ENCODE data around the gene SLC6A4.
"Not testable (repeated sequence)": the region's sequence is repeated elsewhere in the genome, so short reads cannot be mapped to it uniquely, and the experiment has no call there.

Gene SLC6A4

DNA sequence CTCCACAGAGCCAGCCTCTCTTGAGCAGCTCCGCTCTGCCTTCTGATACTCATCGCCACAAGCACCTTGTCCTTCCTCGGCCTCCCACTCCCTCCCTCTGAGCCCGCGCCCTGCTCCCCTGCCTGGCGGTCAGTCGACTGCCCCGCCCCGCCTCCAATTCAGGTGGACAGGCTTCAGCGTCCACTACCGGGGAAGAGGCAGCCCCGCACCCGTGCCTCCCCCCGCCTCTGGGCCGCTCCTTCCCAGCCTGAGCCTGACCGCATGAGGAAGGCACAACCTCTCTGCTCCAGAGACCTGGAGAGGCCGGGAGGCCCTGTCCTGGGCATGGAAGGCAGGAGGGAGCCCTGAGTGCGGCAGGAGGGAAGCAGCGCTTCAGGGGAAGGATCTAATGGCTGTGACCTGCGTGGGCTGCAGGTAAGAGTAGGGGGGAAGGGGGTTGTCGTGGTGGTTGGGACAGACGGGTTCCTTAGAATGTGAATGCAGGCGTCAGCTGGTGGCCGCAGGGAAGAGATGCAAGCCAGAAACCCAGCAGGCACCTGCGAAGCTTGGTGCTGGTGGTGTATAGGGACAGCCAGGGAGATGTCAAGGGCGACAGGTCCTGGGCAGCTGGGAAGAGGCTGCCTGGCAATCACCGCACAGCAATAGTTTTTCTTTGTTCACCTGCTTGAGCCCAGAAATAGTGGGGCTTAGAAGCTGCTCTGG, 3.0 kb upstream of the SLC6A4 start:
- DNase-seq: no peak

DNA sequence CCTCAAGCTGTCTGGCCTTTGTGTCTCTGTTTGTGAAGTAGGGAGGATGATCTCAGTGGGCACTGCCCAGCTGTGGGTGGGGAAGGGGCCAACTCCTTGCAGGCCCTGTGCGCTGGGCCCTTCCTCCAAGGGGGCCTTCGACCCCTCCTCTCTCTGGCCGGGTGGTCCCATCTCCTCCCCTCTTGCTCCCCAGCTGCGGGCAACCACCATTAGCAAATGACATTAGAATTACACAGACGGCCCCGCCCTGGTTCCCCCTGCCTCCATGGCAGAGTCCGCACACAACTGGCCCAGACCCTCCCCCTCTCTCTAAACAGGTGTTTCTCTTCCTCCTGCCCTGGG, 2.5 kb upstream of the SLC6A4 start:
- no peak for DNase-seq

DNA sequence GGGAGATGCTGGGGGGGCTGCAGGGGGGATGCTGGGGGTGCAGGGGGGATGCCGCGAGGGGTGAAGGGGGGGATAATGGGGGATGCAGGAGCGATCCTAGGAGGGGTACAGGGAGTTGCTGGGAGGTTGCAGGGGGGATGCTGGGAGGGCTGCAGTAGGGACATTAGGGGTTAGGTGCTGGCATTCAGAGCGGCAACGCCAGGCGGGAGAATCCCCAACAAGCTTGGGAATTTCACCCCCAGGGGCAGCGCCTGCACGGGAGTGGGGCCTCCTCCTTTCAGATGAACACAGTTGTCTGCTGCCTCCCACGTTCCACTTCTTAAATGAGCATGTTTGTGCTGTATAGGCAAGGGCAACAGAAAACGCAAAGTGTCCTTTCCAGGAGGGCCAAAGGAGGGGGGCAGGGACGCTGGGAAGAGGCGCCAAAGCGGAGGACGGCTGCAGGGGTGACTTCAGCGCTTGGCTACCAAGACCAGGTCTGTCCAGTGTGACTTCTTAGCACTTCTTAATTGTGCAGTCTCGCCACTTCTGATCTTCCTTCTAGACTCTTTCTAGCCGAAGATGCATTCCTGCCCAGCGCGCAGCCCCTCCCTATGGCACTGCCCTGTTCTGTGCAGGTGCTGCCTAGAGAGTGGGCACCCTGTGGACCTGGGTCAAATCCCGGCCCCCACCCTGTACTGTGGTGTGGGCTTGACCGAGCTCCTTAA, 2.0 kb upstream of the SLC6A4 start:
- DNase-seq: no peak

DNA sequence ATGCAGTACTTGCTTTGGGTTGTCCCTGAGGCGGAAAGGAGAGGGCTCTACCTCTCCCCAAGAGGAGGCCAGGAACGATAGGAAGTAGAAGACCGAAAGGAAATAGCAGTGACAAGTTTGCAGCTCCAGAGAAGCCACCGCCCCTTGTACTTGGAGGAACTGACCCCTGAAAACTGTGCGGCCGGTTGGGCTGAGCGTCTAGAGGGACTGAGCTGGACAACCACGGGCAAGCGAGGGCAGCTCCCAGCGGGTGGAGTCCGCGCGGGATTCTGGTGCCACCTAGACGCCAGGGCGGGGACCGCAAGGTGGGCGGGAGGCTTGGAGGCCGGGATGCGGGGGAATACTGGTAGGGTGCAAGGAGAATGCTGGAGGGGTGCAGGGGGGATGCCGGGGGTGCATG, 1.3 kb upstream of the SLC6A4 start:
- no peak for DNase-seq

DNA sequence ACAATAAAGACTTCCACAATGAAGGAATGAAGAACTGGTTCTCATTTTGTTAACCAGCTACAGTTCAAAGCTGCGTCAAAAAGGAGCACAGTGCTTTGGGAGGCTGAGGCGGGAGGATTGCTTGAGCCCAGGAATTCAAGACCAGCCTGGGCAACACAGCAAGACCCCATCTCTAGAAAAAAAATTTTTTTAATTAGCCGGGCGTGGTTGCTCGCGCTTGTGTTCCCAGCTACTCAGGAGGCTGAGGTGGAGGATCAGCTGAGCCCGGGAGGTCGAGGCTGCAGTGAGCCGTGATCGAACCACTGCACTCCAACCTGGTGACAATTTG, 764 bp upstream of the SLC6A4 start:
- no peak for DNase-seq

DNA sequence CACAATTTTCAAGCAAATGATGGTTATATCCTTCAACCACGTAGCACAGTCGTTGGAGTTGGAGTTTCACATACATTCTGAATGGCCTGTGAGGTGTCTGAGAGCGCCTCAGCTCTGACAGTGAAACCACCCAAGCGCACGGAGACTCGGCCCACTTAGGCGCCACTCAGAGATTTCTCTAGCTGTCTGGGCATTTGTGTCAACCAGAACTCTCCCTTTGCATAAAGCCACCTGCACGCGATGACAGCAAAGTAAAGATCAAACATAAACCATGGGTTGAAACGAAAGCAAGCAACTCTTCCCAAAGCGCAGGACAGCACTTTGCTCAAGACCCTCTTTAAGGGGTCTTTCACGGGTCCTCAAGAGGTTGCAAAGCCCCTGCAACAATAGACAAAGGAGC, 533 bp downstream of the SLC6A4 start:
- DNase-seq: no peak

DNA sequence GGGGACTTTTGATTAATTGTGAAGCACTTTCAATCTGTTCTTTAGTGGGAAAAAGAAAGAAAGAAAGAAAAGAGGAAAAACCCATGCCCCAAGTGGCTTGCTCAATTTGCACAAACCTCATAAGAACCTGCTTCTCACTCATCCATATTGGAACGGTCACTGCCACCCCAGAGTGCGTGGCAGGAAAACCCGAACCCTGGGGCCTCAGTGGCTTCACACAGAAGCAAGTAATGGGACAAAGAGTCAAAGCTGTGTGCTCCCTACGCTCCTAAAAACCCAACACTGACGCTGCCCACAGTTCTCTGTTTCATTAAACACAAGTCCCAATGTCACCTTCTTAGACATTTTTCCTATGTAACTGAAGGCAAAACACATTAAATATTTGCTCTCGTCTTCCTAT, 1.2 kb downstream of the SLC6A4 start:
- DNase-seq: no peak

DNA sequence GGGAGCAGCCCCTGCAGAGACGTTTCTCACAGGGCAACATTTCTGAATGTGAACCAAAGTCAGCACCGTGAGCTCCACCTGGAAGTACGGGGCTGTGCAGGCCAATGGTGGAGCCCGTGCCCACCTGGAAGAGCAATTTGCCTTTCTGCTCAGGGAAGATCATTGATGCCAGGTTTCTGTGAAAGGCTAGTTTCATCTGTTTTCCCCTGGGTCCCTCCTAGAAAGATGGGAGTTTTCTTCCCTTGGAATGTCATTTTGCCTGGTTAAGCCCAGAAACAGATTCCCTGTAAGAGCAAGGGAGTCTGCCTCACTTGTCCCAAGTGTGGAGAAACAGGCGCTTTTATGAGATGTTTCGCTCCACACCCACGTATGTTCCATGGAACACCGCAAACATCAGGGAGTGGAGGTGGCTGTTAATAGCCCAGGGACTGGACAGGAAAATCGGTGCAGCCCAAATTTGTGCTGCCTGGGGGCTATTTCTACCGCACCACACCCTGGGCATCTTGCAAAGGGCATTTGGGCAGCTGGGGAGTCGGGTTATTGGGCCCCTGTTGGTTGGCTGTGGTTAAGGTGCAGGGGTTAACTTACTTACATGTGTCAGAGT, 2.6 kb downstream of the SLC6A4 start:
- DNase-seq: no peak

DNA sequence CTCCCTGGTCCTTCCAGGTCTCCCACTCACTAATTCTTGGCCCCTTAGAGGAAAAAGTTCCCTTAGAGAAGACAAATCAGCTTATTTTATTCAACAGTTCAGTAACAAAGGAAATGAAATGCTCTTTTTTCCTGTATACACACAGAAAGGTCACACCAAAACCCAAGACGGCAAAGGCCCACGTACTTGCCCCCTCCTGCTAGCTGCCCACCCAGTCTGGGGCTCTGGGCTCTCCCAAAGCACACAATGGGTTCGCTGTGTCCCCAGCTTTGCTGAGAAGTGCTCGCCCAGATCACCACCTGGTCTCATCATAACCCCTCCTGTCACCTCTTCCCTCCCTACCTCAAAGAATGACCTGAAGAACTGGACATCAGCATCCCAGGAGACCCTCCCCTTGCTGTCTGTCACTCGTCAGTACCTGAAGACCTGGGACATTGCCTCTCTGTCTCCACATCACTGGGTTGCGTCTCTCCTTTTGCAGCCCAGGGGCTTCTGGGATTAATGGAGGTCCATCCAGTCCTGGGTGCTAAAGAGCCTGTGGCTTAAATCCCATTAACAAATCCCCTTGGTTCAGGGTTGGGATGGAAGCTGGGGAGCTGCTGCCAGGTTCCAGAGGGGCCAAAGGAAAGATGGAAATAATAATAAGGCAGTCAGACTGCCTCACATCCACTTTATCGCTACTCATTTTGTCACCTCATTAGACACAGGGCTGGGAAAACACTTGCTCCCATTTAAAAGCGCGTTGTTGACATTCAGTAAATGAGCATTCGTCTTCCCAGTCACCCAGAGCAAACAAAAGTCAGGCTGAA, 3.3 kb downstream of the SLC6A4 start:
- DNase-seq: no peak

DNA sequence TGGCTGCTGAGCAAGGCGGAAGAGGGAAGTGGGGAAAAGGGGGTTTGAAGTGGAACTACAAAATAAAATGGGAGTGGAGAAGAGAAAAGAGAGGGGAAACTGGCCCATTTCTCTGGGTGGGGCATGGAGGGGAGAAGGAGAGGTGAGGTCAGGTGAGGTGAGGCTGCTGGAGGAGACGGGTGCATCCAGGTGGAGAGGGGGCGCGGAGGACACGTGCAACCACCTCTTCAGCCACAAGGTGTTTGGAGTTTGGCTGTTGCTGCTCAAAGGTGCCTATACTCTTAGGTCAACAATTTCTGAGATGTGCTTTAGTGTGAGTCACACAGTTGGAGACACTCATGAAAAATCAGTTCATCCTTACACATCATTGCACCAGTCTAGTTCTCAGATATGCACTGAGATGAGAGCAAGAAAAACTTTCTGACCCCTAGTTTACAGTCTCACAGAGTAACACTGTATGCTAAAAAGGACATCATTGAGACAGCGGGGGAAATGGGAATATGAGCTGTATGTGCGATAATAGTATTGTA, 4.8 kb downstream of the SLC6A4 start:
- no peak for DNase-seq

DNA sequence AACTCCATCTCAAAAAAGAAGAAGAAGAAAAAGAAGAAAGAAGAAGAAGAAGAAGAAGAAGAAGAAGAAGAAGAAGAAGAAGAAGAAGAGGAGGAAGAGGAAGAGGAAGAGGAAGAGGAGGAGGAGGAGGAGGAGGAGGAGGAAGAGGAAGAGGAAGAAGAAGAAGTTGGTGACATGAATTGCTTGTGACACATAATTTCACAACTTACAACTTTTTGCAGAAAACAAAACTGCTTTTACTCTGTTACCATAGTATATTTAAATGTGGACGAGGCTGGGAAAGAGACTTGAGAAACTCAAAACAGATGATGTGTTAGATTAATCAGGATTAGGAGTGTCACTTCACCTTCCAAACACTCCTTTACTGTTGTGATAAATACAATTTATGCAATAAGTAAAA, 5.5 kb downstream of the SLC6A4 start:
- DNase-seq: not testable (repeated sequence)

DNA sequence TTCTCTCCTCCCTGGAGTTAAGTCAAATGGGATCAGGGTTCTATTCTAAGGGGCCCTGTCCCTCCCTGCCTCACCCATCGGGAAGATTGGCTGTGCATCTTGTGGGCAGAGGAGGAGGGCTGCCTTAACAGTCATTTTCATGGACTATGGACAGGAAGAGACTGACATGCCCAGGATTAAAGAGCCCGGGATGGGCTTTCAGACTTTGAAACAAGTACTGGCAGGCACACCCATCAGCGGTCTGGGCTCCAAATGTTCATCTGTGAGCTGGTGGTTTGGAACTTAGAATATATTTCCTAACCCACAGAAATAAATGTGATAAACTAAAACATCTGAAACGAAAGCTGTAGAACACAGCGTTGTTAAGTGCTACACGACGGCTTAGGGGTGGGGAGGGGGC, 6.5 kb downstream of the SLC6A4 start:
- DNase-seq: no peak

DNA sequence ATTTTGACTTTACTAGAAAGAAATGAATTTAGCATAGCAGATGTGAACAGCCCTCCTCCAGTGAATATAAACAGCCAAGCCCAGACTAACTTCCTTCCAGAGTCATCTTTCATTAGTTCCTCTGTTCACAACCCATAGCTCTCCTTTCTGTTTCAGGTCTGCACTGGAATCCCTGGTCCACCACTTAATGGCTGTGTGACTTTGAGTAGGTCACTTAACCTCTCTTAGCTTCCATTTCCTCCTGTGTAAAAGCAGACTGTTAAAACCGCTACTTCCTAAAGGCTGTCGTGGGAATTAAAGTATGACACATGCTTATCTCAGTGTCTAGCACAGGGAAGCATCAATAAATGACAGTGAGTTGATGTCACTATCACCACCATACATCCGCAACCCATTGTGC, 7.5 kb downstream of the SLC6A4 start:
- no peak for DNase-seq

DNA sequence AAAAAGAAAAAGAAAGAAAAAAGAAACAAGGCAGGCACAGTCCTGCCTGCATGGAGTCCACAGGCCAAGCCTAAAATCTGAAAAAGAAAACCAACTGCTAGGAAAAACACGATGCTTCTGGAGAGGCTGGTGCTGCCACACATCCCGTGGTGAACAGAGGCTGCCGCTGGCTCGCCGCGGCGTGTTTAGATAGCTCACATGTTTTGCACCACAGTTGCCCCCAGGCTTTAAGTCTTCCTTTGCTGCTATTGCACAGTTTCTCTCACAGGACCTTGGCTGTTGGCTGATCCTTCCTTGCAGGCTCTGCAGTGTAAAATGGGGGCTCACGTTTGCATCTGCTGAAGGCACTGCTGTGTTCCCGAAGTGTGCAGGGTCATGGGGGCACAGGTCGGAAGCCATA, 8.6 kb downstream of the SLC6A4 start:
- no peak for DNase-seq

DNA sequence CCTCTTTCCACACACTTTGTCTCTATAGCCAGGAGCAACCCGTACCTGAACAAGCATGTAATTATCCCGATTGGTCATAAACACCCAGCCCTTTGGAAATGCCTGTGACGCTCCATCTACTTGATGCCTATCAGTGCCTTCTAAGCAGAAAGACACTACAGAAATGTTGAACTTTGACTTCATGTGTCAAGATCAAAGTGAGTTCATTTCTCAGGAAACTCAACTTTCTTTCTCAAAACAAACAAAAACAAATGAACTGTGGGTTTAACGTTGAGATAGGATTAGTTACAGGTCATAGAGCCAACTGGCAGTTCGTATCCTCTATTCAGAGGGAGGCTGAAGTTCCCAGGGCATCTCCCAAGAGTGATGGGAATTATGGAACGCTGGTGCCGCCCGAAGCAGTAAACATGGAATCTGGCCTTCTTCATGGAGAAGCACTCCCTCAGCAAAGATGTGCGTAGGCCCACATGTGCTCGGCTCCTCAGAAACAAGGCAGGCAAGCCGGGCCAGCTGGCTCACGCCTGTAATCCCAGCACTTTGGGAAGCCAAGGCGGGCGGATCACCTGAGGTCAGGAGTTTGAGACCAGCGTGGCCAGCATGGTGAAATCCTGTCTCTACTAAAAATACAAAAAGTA, 9.5 kb downstream of the SLC6A4 start:
- DNase-seq: no peak

DNA sequence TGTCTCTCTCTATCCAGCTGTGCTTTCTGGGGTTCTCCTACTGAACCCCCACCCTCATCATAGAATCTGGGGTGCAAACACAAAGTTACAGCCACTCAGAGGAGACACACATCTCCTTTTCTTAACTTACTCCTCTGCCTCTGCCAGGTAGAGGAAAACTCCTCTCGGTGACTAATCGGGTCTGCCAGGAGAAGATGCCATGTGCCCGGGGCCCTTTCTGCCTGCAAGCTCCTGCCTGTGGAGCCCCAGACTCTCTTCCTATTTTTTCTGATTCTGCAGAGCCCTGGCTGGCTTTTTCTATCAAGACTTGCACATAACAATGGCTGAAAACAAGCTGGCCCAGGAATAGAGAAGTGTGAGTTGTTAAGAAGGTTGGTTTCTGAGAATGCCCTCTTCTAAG, 10.4 kb downstream of the SLC6A4 start:
- DNase-seq: no peak

DNA sequence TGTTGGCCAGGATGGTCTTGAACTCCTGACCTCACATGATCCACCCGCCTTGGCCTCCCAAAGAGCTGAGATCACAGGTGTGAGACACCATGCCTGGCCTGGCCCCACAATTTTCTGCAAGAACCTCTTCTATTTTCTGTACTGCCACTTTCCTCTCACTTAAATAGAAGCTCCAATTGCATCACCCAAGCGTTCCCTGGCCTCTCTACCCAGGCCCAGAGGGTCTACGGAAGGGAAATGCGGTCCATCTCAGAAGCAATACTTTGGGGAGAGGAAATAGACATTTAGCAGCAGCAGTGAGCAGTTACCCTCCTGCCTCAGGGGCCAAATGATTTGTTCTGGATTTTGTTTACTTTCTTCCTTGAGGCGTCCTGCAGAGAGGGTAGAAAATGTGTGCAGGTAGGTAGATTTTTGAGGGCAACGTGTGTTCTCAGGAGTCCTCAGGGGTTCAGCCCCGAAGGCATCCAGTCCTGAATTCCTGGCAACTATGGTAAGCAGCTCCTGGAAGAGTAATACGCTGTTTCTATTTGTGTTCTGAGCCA, 11.0 kb downstream of the SLC6A4 start:
- DNase-seq: no peak

DNA sequence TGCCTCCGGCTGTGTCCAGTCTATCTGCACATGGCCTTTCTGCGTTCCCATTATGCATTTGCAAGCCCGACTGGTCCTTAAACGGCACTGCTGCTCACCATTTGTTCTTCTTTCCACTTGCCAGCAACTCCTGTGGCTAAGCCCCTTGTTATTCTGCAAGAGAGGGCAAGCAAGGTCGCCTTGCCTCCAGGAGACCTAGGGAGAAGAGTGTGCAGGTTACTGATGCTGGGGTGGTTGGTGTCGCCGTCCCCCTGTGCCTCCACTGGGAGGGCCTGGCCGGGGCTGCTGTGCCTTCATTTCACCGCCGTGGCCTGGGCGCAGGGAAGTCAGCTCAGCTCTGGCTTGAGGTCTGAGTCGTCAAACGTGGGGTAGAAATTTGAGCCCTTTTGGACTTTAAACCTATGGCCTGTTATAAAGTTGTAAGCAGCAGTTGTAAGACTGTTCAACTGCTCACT, 12.7 kb downstream of the SLC6A4 start:
- no peak for DNase-seq

DNA sequence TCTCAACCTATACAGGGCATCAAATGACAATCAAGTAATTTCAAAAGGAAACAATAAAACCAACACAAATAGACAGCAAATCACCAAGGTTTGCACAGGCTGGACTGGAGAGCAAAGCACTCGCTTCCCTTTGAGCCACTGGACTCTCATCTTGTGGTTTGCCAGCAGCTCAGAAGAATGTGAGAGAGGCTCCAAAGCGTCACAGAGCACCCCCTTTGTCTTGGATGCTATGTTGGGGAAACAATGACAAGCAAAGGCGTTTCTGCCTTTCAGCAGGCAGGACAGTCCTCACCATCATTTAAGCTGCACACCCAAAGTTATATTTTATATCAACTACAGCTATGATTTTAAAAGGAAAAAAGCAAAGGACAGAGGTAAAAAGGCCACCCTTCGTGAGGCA, 13.2 kb downstream of the SLC6A4 start:
- DNase-seq: no peak

DNA sequence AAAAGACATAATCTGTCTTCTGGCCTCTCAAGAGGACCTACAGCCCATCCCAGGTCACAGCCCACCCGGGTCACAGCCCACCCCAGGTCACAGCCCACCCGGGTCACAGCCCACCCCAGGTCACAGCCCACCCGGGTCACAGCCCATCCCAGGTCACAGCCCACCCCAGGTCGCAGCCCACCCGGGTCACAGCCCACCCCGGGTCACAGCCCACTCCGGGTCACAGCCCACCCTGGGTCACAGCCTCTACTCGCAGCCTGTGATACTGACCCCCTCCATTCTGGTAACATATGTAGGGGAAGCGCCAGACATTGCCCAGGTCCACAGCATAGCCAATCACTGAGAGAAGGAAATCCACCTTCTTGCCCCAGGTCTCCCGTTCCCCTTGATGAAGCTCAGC, 14.2 kb downstream of the SLC6A4 start:
- no peak for DNase-seq

DNA sequence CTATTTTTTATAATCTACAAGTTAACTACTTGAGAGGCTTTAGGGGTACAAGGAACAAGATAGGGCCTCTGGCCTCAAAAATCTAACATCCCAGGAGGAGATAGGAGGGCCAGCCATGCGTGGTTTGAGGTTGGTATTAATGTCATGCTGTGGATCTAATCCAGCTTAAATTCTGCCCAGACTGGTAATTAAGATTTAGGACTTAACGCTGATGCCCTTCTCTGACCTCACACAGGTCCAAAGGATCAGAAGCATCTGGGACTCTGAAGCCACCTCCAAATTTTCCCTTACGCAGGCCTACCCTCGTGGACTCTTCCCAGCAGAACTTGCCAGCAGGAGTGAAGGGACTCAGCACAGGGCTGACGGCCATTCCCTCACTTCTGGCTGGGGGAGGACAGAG, 15.1 kb downstream of the SLC6A4 start:
- no peak for DNase-seq

DNA sequence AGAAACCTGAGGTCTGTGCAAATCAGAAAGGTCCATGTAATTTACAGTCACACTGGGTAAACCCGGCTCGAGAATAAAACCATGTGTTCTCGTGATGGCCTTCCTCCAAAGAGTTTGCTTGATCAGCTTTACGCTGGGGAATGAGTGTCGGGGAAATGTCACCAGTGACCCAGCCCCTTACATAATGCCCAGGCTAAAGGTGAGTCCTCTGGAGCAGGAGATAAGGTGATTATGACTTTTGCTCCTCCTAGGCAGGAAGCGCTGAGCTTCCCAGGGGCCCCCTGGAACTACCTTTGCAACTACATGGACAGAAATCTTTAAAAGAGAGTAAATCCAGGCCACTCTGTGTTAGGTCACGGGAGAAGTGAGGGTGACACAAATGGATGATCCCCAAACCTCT, 15.7 kb downstream of the SLC6A4 start:
- DNase-seq: no peak

DNA sequence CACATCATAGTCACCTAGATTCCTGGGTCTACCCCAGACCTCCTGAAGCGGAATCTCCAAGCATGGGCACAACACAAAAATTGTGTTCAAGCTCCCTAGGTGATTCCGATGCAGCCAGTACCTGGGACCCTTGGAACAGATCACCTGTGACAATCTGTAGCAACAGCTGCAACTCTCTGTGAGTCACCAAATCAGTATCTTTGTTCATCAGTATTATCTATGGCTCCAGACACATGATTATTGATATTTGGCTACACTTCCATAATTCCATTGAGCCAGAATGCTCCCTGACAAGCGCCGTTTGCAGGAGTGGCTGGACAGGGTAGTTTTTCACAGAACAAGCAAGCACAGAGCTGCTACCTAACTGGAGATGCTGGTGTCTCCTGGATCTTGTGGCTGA, 16.2 kb downstream of the SLC6A4 start:
- DNase-seq: no peak
